ENCODE measurements around the gene RALBP1.

RALBP1 gene

GRCh38 chr18:9547782-9548181 is 72.5 kb downstream of the RALBP1 start:
- DNase-seq (ENCODE audit: low spot score): no peak

- no peak for DNase-seq (ENCODE audit: low spot score)
Observed at GRCh38 chr18:9549405-9549804, 74.1 kb downstream of the RALBP1 start.

GRCh38 chr18:9550429-9550828 is 75.1 kb downstream of the RALBP1 start:
- no peak for DNase-seq (ENCODE audit: low spot score)

GRCh38 chr18:9552191-9552590 is 76.9 kb downstream of the RALBP1 start:
- no peak for DNase-seq (ENCODE audit: low spot score)

- DNase-seq (ENCODE audit: low spot score): no peak
Observed at GRCh38 chr18:9552616-9553015, 77.3 kb downstream of the RALBP1 start.

GRCh38 chr18:9557250-9557943 is 82.1 kb downstream of the RALBP1 start:
- no peak for DNase-seq (ENCODE audit: low spot score)

- DNase-seq (ENCODE audit: low spot score): no peak
Observed at GRCh38 chr18:9558387-9559064, 83.2 kb downstream of the RALBP1 start.

- DNase-seq (ENCODE audit: low spot score): no peak
Observed at GRCh38 chr18:9559253-9559652, 83.9 kb downstream of the RALBP1 start.

- no peak for DNase-seq (ENCODE audit: low spot score)
Observed at GRCh38 chr18:9561759-9562158, 86.4 kb downstream of the RALBP1 start.

- DNase-seq (ENCODE audit: low spot score): no peak
Observed at GRCh38 chr18:9562584-9562983, 87.3 kb downstream of the RALBP1 start.

- no peak for DNase-seq (ENCODE audit: low spot score)
Observed at GRCh38 chr18:9563331-9563730, 88.0 kb downstream of the RALBP1 start.

GRCh38 chr18:9565407-9565806 is 90.1 kb downstream of the RALBP1 start:
- no peak for DNase-seq (ENCODE audit: low spot score)

GRCh38 chr18:9568186-9568585 is 92.9 kb downstream of the RALBP1 start:
- DNase-seq (ENCODE audit: low spot score): no peak

- no peak for DNase-seq (ENCODE audit: low spot score)
Observed at GRCh38 chr18:9569178-9569577, 93.9 kb downstream of the RALBP1 start.

GRCh38 chr18:9570255-9570654 is 94.9 kb downstream of the RALBP1 start:
- no peak for DNase-seq (ENCODE audit: low spot score)

GRCh38 chr18:9571546-9571945 is 96.2 kb downstream of the RALBP1 start:
- no peak for DNase-seq (ENCODE audit: low spot score)

GRCh38 chr18:9574473-9575115 is 99.3 kb downstream of the RALBP1 start:
- no peak for DNase-seq (ENCODE audit: low spot score)

- DNase-seq (ENCODE audit: low spot score): peak; percentile 67
Observed at GRCh38 chr18:9575558-9575957, 100.2 kb downstream of the RALBP1 start.

- DNase-seq (ENCODE audit: low spot score): no peak
Observed at GRCh38 chr18:9577361-9577760, 102.0 kb downstream of the RALBP1 start.

GRCh38 chr18:9578306-9578705 is 103.0 kb downstream of the RALBP1 start:
- DNase-seq (ENCODE audit: low spot score): no peak

- no peak for DNase-seq (ENCODE audit: low spot score)
Observed at GRCh38 chr18:9581667-9582066, 106.4 kb downstream of the RALBP1 start.

- DNase-seq (ENCODE audit: low spot score): no peak
Observed at GRCh38 chr18:9586814-9587213, 111.5 kb downstream of the RALBP1 start.

Data from NAMALWA (cell line).